Endothelial cell of umbilical vein (primary cell): ENCODE data around the gene ANGPTL3. TPM values are rescaled to one million over a fixed set of nuclear protein-coding genes. Genes with fewer than 3 reads are reported as not detected.
"Not testable (repeated sequence)": the region's sequence is repeated elsewhere in the genome, so short reads cannot be mapped to it uniquely, and the experiment has no call there.

Source experiments
- BruUV-seq: library from RNA; stranded (reverse); fragments of 400-500 nt; replicated peaks from 2 replicates; lab custom pipeline; 2021; lab: Mats Ljungman, UMichigan
- CTCF ChIA-PET: fragments of 300-600, 350-600 bp; sonication (Branson Sonifier 250); formaldehyde crosslinking; loops from one replicate; lab custom pipeline; 2021; ENCODE audit warnings: antibody characterized with exemption, inconsistent platforms; lab: Charles Lee
- POLR2A ChIA-PET: fragments of 300-600, 350-600 bp; sonication (Branson Sonifier 250); formaldehyde crosslinking; loops from one replicate; lab custom pipeline; 2021; ENCODE audit warnings: antibody characterized with exemption, inconsistent platforms; lab: Charles Lee
- DNase-seq: peaks from one replicate; pipeline ENCODE4 v3.0.0-alpha.2; 2011; ENCODE audit warnings: low read depth, low spot score
- FAIRE-seq: peaks from 2 replicates; lab custom pipeline; 2011; peaks lifted over from hg19 to GRCh38; lab: Jason Lieb, UNC
- H2AFZ ChIP-seq: 2 replicates; pipeline ENCODE4 v1.6.0; 2012; ENCODE audit warnings: low read depth, low read length, control low read depth, inconsistent platforms
- H3K27ac ChIP-seq: 2 replicates; pipeline ENCODE4 v1.5.1; 2011; ENCODE audit warnings: low read depth, mild to moderate bottlenecking, control low read depth, low read length, moderate library complexity; ENCODE audit not compliant: insufficient read depth
- H3K27me3 ChIP-seq, 2 experiments: 2 replicates each; pipeline versions ENCODE4 v1.6.0 to v1.6.1; 2011; ENCODE audit warnings: low read length in 2 of 2, mixed read lengths in 1 of 2; ENCODE audit not compliant: control insufficient read depth in 2 of 2, insufficient read depth in 2 of 2
- H3K36me3 ChIP-seq, 2 experiments: 2 replicates in 1 of 2; 3 replicates in 1 of 2; pipeline ENCODE4 v1.5.1; 2011; ENCODE audit warnings: low read length in 2 of 2, mild to moderate bottlenecking in 1 of 2, moderate library complexity in 1 of 2; ENCODE audit not compliant: control insufficient read depth in 2 of 2, insufficient read depth in 2 of 2; ENCODE audit errors: extremely low read depth in 1 of 2
- H3K4me1 ChIP-seq: 3 replicates; pipeline ENCODE4 v1.5.1; 2011; ENCODE audit warnings: mild to moderate bottlenecking, low read length; ENCODE audit not compliant: control insufficient read depth, insufficient read depth; ENCODE audit errors: extremely low read depth
- H3K4me2 ChIP-seq: 2 replicates; pipeline ENCODE4 v1.6.1; 2011; ENCODE audit warnings: low read length, control low read depth, mixed read lengths; ENCODE audit not compliant: insufficient read depth
- H3K4me3 ChIP-seq, 3 experiments: fragments of 200-600 bp in 1 of 3; sonication (generic), shearing (Covaris generic) in 1 of 3; replicated peaks in 1 of 3; 2 replicates each; pipeline ENCODE4 v1.5.1; 2011 to 2016; ENCODE audit warnings: control low read depth in 3 of 3, low read length in 3 of 3, mild to moderate bottlenecking in 2 of 3, inconsistent platforms in 1 of 3, low read depth in 1 of 3, moderate library complexity in 1 of 3; ENCODE audit not compliant: insufficient read depth in 1 of 3
- H3K79me2 ChIP-seq: 2 replicates; pipeline ENCODE4 v1.6.0; 2012; ENCODE audit warnings: low read length, inconsistent platforms; ENCODE audit not compliant: control insufficient read depth, insufficient read depth
- H3K9ac ChIP-seq: replicated peaks from 2 replicates; pipeline ENCODE3; 2011; ENCODE audit warnings: low read length, control low read depth; ENCODE audit not compliant: insufficient read depth; ENCODE audit errors: extremely low read depth
- H3K9me1 ChIP-seq: replicated peaks from 3 replicates; pipeline ENCODE4 v1.6.0; 2011; ENCODE audit warnings: mild to moderate bottlenecking, low read length; ENCODE audit not compliant: control insufficient read depth, insufficient read depth; ENCODE audit errors: extremely low read depth
- H3K9me3 ChIP-seq: replicated peaks from 2 replicates; pipeline ENCODE4 v1.5.1; 2012; ENCODE audit warnings: low read length, inconsistent platforms; ENCODE audit not compliant: control insufficient read depth, insufficient read depth
- H4K20me1 ChIP-seq: replicated peaks from 2 replicates; pipeline ENCODE3; 2011; ENCODE audit warnings: mild to moderate bottlenecking, low read length; ENCODE audit not compliant: control insufficient read depth, insufficient read depth; ENCODE audit errors: extremely low read depth
- EZH2 ChIP-seq: IDR thresholded peaks from 2 replicates; pipeline ENCODE4 v1.6.1; 2012; ENCODE audit warnings: borderline replicate concordance, low read depth, mild to moderate bottlenecking, moderate library complexity, low read length, inconsistent platforms; ENCODE audit not compliant: severe bottlenecking
- FOS ChIP-seq: IDR thresholded peaks from 2 replicates; pipeline ENCODE4 v1.6.1; 2011; ENCODE audit warnings: mild to moderate bottlenecking, low read length, moderate library complexity, borderline replicate concordance; ENCODE audit not compliant: insufficient read depth
- GATA2 ChIP-seq: IDR thresholded peaks from 2 replicates; pipeline ENCODE4 v1.7.0; 2011; ENCODE audit warnings: low read depth, mild to moderate bottlenecking, moderate library complexity, mixed read lengths, low read length; ENCODE audit not compliant: insufficient read length, insufficient read depth
- JUN ChIP-seq: IDR thresholded peaks from 2 replicates; pipeline ENCODE4 v1.6.1; 2011; ENCODE audit warnings: borderline replicate concordance, low read depth; ENCODE audit not compliant: insufficient read length, insufficient read depth
- MYC ChIP-seq: IDR thresholded peaks from one replicate; pipeline ENCODE4 v1.6.1; 2011; ENCODE audit warnings: mild to moderate bottlenecking, low read depth, low read length
- POLR2A ChIP-seq: IDR thresholded peaks from 2 replicates; pipeline ENCODE4 v1.6.1; 2012; ENCODE audit warnings: low read depth, mild to moderate bottlenecking, control low read depth, low read length
- POLR2AphosphoS5 ChIP-seq: IDR thresholded peaks from 2 replicates; pipeline ENCODE4 v1.6.1; 2012; ENCODE audit warnings: low read depth, mild to moderate bottlenecking, control low read depth, low read length, moderate library complexity; ENCODE audit not compliant: insufficient read depth
- dilution Hi-C: fragments of 300-500 bp; cut with MboI; formaldehyde crosslinking; loops from one replicate; pipeline ENCODE4 v1.15.0; 2019; ENCODE audit warnings: low sequenced_read_pairs; ENCODE audit not compliant: extremely low pct_ligation_motif_present
- intact Hi-C: fragments of 100-400 bp; cut with micrococcal nuclease; formaldehyde crosslinking; loops from one replicate; pipeline ENCODE4 v1.10.0; 2022
- polyA plus RNA-seq, 4 experiments: library from polyadenylated mRNA; depleted of rRNA in 3 of 4; stranded (reverse) in 3 of 4; unstranded in 1 of 4; fragments of >200 nt; gene quantifications; 2 replicates each; pipeline versions ENCODE4 v1.2.1 to v1.2.3, GENCODE V29; 2011 to 2012; ENCODE audit warnings: missing spikeins in 1 of 4
- total RNA-seq: library from RNA; stranded (reverse); gene quantifications from 2 replicates; pipeline ENCODE4 v1.2.3, GENCODE V29; 2021
- TF ChIP-seq, protein P1 (sequence below), 2 donors: IDR thresholded peaks; 1 replicate in 1 of 2; 2 replicates in 1 of 2; pipeline ENCODE4 v1.5.1; 2011; ENCODE audit warnings: low read length in 2 of 2, mild to moderate bottlenecking in 2 of 2, moderate library complexity in 2 of 2, control low read depth in 1 of 2, inconsistent platforms in 1 of 2, low read depth in 1 of 2; ENCODE audit not compliant: insufficient read depth in 1 of 2; ENCODE audit errors: extremely low read depth in 1 of 2
- TF ChIP-seq, protein P2 (sequence below): IDR thresholded peaks from 2 replicates; pipeline ENCODE4 v1.6.1; 2011; ENCODE audit not compliant: insufficient read depth, insufficient read length

Gene ANGPTL3
- total and polyA plus RNA-seq, 2 donors (not counting 3 experiments of a cell fraction or from before 2014, with no cell fraction given), result not detected

DNA sequence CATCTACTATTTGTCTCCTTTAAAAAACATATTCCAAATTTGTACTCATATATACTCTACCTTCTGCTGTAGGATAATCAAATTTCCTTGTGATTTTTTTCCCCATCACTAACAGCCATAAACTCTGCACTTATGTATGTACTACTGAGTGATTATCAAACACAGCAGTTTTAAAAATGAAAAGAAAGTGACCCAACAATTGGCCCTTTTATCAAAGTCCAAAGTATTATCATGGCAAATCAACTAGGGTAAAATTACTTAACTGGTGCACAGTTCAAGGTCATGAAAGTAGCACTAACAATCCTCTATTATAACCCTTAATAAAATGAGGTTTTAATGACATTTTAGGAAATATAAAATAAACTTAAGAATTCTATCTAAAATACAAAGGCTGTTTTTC is 11.6 kb downstream of the ANGPTL3 start:
- H3K9me1 ChIP-seq, result no peaks in the 10 kb centered on the region
- TF ChIP-seq GATA2, result no peak
- TF ChIP-seq, protein P1, sequence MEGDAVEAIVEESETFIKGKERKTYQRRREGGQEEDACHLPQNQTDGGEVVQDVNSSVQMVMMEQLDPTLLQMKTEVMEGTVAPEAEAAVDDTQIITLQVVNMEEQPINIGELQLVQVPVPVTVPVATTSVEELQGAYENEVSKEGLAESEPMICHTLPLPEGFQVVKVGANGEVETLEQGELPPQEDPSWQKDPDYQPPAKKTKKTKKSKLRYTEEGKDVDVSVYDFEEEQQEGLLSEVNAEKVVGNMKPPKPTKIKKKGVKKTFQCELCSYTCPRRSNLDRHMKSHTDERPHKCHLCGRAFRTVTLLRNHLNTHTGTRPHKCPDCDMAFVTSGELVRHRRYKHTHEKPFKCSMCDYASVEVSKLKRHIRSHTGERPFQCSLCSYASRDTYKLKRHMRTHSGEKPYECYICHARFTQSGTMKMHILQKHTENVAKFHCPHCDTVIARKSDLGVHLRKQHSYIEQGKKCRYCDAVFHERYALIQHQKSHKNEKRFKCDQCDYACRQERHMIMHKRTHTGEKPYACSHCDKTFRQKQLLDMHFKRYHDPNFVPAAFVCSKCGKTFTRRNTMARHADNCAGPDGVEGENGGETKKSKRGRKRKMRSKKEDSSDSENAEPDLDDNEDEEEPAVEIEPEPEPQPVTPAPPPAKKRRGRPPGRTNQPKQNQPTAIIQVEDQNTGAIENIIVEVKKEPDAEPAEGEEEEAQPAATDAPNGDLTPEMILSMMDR (IDR thresholded peaks at IDR 0.05; ENCODE audit: extremely low read depth in 1 of 2, insufficient read depth in 1 of 2, low read depth in 1 of 2, low read length in 2 of 2), result no peak
- TF ChIP-seq FOS, result no peak
- TF ChIP-seq EZH2, result no peak
- TF ChIP-seq JUN, result no peak
- TF ChIP-seq, protein P2, sequence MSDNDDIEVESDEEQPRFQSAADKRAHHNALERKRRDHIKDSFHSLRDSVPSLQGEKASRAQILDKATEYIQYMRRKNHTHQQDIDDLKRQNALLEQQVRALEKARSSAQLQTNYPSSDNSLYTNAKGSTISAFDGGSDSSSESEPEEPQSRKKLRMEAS, result no peak
- no peak for TF ChIP-seq POLR2AphosphoS5
- no peak for TF ChIP-seq MYC
- no peak for TF ChIP-seq POLR2A
- BruUV-seq, result no TSS peak
- dilution Hi-C loops (no loop called here), intact Hi-C loops (no loop called here)
- no peaks in the 10 kb centered on the region for H3K4me1 ChIP-seq
- H3K27me3 ChIP-seq, result no peaks in the 10 kb centered on the region
- H3K9ac ChIP-seq, result no peak overlapping the region
- no peak overlapping the region for H2AFZ ChIP-seq
- no peaks in the 10 kb centered on the region for H4K20me1 ChIP-seq
- H3K4me3 ChIP-seq, result no peak overlapping the region
- no peaks in the 10 kb centered on the region for H3K9me3 ChIP-seq
- POLR2A ChIA-PET, result no interaction called here
- DNase-seq (no peak), FAIRE-seq (no peak)
- H3K4me2 ChIP-seq, result no peak overlapping the region
- H3K79me2 ChIP-seq, result no peaks in the 10 kb centered on the region
- no peaks in the 10 kb centered on the region for H3K36me3 ChIP-seq
- H3K27ac ChIP-seq, result no peak overlapping the region
- CTCF ChIA-PET, result no interaction called here

DNA sequence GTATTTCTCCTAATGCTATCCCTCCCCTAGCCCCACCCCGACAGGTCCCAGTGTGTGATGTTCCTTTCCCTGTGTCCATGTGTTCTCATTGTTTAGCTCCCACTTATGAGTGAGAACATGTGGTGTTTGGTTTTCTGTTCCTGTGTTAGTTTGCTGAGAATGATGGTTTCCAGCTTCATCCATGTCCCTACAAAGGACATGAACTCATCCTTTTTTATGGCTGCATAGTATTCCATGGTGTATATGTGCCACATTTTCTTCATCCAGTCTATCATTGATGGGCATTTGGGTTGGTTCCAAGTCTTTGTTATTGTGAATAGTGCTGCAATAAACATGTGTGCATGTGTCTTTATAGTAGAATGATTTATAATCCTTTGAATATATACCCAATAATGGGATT is 13.3 kb downstream of the ANGPTL3 start:
- H3K4me1 ChIP-seq, H4K20me1 ChIP-seq, H3K27me3 ChIP-seq, H3K9me3 ChIP-seq, H3K4me2 ChIP-seq, H3K9me1 ChIP-seq, H3K27ac ChIP-seq, dilution Hi-C loops, intact Hi-C loops, H3K79me2 ChIP-seq, POLR2A ChIA-PET, H3K4me3 ChIP-seq, FAIRE-seq, H2AFZ ChIP-seq, H3K36me3 ChIP-seq, DNase-seq, BruUV-seq, H3K9ac ChIP-seq: not testable (repeated sequence)
- CTCF ChIA-PET, result interaction anchor here (0.7 to 1.0 kb wide), 2 partner anchors 9 to 13 kb away, joined by 3 read pairs; no protein-coding TSS in a partner anchor
